Lower leg skin (tissue), 3 donors: ENCODE data around the gene GRM7.

Experiments used
- POLR2A ChIP-seq, 2 donors: fragments of 450-650 bp; IDR thresholded peaks; one replicate each; pipeline ENCODE4 v1.6.1; 2016 to 2017; ENCODE audit warnings: antibody characterized with exemption in 2 of 2, mild to moderate bottlenecking in 1 of 2, moderate library complexity in 1 of 2
- TF ChIP-seq, protein P1 (sequence below), 3 donors: fragments of 450-650 bp; IDR thresholded peaks; one replicate each; pipeline ENCODE4 v1.5.1; 2016; ENCODE audit warnings: antibody characterized with exemption in 3 of 3, mild to moderate bottlenecking in 3 of 3, moderate library complexity in 2 of 3

DNA sequence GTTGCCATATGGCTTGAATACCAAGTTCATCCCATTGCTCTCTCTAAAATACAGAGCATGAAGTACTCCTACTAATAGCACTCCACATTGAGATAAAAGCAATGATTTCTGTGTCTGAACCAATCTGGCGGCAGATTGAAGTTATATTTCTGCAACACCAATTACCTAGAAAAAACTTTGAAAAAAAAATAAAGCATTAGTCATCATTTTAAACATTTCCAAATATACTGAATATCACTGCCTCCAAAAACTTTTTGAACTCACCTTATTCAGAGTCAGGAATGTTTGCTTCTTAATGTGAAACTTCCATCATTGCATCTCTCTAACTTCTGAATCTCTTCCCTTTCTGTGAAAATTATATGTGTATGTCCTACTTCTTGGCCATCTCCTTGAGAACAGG, 540.5 kb downstream of the GRM7 start:
- TF ChIP-seq, protein P1, sequence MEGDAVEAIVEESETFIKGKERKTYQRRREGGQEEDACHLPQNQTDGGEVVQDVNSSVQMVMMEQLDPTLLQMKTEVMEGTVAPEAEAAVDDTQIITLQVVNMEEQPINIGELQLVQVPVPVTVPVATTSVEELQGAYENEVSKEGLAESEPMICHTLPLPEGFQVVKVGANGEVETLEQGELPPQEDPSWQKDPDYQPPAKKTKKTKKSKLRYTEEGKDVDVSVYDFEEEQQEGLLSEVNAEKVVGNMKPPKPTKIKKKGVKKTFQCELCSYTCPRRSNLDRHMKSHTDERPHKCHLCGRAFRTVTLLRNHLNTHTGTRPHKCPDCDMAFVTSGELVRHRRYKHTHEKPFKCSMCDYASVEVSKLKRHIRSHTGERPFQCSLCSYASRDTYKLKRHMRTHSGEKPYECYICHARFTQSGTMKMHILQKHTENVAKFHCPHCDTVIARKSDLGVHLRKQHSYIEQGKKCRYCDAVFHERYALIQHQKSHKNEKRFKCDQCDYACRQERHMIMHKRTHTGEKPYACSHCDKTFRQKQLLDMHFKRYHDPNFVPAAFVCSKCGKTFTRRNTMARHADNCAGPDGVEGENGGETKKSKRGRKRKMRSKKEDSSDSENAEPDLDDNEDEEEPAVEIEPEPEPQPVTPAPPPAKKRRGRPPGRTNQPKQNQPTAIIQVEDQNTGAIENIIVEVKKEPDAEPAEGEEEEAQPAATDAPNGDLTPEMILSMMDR (IDR thresholded peaks at IDR 0.05) = no peak
- TF ChIP-seq POLR2A (IDR thresholded peaks at IDR 0.05) = no peak
